SJCRH30 (cell line): Measurements from ENCODE around the gene PCSK4. TPM values are rescaled to one million over a fixed set of nuclear protein-coding genes. Genes with fewer than 3 reads are reported as not detected.

Experiments
- DNase-seq, 2 experiments: peaks; one replicate each; pipeline ENCODE4 v3.0.0-alpha.2; 2015 to 2020
- H3K27ac ChIP-seq: fragments of 250-450 bp; sonication (Bioruptor Pico); 2 replicates; pipeline ENCODE4 v1.5.1; 2020; ENCODE audit warnings: mild to moderate bottlenecking, moderate library complexity
- H3K27me3 ChIP-seq: fragments of 250-450 bp; sonication (Bioruptor Pico); 2 replicates; pipeline ENCODE4 v1.5.1; 2020; ENCODE audit warnings: mild to moderate bottlenecking, moderate library complexity
- H3K36me3 ChIP-seq: fragments of 250-450 bp; sonication (Bioruptor Pico); 2 replicates; pipeline ENCODE4 v1.5.1; 2020; ENCODE audit warnings: mild to moderate bottlenecking, moderate library complexity
- H3K4me1 ChIP-seq: fragments of 250-450 bp; sonication (Bioruptor Pico); 2 replicates; pipeline ENCODE4 v1.5.1; 2020; ENCODE audit warnings: mild to moderate bottlenecking, moderate library complexity
- H3K4me3 ChIP-seq: fragments of 250-450 bp; sonication (Bioruptor Pico); 2 replicates; pipeline ENCODE4 v1.5.1; 2020; ENCODE audit warnings: mild to moderate bottlenecking, moderate library complexity
- H3K9me3 ChIP-seq: fragments of 250-450 bp; sonication (Bioruptor Pico); replicated peaks from 2 replicates; pipeline ENCODE4 v1.5.1; 2020; ENCODE audit warnings: mild to moderate bottlenecking, moderate library complexity
- total RNA-seq: library from RNA; depleted of rRNA; stranded (reverse); fragments of >200 nt; shearing (Covaris generic); gene quantifications from 2 replicates; pipeline ENCODE4 v1.2.3, GENCODE V29; 2014

Gene PCSK4
- total RNA-seq, 1 experiment from 2014 or later: 1.1 TPM

DNA sequence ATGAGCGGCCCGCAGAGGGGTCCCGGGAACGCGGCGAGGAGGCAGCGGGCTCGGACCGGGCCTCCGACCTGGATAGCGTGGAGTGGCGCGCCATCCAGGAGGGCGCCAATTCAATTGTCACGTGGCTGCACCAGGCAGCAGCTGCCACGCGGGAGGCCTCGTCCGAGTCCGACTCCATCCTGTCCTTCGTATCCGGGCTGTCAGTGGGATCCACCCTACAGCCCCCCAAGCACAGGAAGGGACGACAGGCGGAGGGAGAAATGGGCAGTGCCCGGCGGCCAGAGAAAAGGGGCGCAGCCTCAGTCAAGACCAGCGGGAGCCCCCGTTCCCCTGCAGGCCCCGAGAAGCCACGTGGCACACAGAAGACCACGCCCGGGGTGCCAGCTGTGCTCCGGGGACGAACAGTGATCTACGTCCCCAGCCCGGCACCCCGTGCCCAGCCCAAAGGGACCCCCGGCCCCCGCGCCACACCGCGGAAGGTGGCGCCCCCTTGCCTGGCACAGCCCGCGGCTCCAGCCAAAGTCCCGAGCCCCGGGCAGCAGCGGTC is 21.8 kb downstream of the PCSK4 start:
- H3K27me3 ChIP-seq: no peaks in the 10 kb centered on the region; the same call in 1 of the 2 replicates
- no peaks in the 10 kb centered on the region for H3K9me3 ChIP-seq
- no peaks in the 10 kb centered on the region for H3K36me3 ChIP-seq
- no peak overlapping the region for H3K4me3 ChIP-seq
- no peak overlapping the region for H3K27ac ChIP-seq
- H3K4me1 ChIP-seq: peaks cover 2% of the 10 kb centered on the region; the same call in 1 of the 2 replicates
- no peak for DNase-seq

DNA sequence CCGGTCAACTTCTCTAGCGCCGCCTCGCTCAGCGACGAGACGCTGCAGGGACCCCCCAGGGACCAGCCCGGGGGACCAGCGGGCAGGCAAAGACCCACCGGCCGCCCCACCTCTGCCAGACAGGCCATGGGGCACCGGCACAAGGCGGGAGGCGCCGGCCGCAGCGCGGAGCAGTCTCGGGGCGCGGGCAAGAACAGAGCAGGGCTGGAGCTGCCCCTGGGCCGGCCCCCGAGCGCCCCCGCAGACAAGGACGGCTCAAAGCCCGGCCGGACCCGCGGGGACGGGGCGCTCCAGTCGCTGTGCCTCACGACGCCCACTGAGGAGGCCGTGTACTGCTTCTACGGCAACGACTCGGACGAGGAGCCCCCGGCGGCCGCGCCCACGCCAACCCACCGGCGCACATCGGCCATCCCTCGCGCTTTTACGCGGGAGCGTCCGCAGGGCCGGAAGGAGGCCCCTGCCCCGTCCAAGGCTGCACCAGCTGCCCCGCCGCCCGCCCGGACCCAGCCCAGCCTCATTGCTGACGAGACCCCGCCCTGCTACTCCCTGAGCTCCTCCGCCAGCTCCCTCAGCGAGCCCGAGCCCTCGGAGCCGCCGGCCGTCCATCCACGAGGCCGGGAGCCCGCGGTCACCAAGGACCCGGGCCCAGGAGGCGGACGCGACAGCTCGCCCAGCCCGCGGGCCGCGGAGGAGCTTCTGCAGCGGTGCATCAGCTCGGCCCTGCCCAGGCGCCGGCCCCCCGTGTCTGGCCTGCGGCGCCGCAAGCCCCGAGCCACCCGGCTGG is 22.5 kb downstream of the PCSK4 start:
- no peak overlapping the region for H3K27ac ChIP-seq
- H3K9me3 ChIP-seq: no peaks in the 10 kb centered on the region
- no peaks in the 10 kb centered on the region for H3K36me3 ChIP-seq
- H3K4me1 ChIP-seq: peaks cover 2% of the 10 kb centered on the region; the same call in 1 of the 2 replicates
- no peak overlapping the region for H3K4me3 ChIP-seq
- no peaks in the 10 kb centered on the region; the same call in 1 of the 2 replicates for H3K27me3 ChIP-seq
- no peak for DNase-seq

DNA sequence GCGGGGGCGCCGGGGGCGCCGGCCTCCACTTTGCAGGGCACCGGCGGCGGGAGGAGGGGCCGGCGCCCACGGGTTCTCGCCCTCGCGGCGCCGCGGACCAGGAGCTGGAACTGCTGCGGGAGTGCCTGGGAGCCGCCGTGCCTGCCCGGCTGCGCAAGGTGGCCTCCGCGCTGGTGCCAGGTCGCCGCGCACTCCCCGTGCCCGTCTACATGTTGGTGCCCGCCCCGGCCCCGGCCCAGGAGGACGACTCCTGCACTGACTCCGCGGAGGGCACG is 23.0 kb downstream of the PCSK4 start:
- Histone ChIP-seq H3K9me3 (no peaks in the 10 kb centered on the region), H3K4me3 (no peak overlapping the region), H3K36me3 (no peaks in the 10 kb centered on the region), H3K27ac (no peak overlapping the region), H3K27me3 (no peaks in the 10 kb centered on the region; the same call in 1 of the 2 replicates), H3K4me1 (peaks cover 2% of the 10 kb centered on the region; the same call in 1 of the 2 replicates)
- DNase-seq: no peak

DNA sequence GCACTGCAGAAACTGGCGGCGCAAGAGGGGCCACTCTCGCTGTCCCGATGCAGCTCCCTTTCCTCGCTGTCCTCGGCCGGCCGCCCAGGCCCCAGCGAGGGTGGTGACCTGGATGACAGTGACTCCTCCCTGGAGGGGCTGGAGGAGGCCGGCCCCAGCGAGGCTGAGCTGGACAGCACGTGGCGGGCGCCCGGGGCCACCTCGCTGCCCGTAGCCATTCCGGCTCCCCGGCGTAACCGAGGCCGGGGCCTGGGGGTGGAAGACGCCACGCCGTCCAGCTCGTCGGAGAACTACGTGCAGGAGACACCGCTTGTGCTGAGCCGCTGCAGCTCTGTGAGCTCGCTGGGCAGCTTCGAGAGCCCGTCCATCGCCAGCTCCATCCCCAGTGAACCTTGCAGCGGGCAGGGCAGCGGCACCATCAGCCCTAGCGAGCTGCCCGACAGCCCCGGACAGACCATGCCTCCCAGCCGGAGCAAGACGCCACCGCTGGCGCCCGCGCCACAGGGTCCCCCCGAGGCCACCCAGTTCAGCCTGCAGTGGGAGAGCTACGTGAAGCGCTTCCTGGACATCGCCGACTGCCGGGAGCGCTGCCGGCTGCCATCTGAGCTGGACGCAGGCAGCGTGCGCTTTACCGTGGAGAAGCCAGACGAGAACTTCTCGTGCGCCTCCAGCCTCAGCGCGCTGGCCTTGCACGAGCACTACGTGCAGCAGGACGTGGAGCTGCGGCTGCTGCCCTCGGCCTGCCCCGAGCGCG is 23.5 kb downstream of the PCSK4 start:
- Histone ChIP-seq H3K4me1 (peaks cover under 1% of the 10 kb centered on the region; the same call in 1 of the 2 replicates), H3K9me3 (no peaks in the 10 kb centered on the region), H3K4me3 (no peak overlapping the region), H3K27me3 (no peaks in the 10 kb centered on the region; the same call in 1 of the 2 replicates), H3K27ac (no peak overlapping the region), H3K36me3 (no peaks in the 10 kb centered on the region)
- no peak for DNase-seq

DNA sequence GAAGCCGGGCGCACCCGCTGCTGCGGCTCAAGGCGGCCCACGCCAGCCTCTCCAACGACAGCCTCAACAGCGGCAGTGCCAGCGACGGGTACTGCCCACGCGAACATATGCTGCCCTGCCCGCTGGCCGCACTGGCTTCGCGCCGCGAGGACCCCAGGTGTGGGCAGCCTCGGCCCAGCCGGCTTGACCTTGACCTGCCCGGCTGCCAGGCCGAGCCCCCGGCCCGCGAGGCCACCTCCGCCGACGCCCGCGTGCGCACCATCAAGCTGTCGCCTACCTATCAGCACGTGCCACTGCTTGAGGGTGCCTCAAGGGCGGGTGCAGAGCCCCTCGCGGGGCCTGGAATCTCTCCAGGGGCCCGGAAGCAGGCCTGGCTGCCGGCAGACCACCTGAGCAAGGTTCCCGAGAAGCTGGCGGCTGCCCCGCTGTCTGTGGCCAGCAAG is 24.1 kb downstream of the PCSK4 start:
- no peaks in the 10 kb centered on the region for H3K36me3 ChIP-seq
- no peaks in the 10 kb centered on the region for H3K27me3 ChIP-seq
- no peak overlapping the region for H3K4me3 ChIP-seq
- DNase-seq: no peak
- no peaks in the 10 kb centered on the region; the same call in 1 of the 2 replicates for H3K4me1 ChIP-seq
- H3K27ac ChIP-seq: no peak overlapping the region
- no peaks in the 10 kb centered on the region for H3K9me3 ChIP-seq

DNA sequence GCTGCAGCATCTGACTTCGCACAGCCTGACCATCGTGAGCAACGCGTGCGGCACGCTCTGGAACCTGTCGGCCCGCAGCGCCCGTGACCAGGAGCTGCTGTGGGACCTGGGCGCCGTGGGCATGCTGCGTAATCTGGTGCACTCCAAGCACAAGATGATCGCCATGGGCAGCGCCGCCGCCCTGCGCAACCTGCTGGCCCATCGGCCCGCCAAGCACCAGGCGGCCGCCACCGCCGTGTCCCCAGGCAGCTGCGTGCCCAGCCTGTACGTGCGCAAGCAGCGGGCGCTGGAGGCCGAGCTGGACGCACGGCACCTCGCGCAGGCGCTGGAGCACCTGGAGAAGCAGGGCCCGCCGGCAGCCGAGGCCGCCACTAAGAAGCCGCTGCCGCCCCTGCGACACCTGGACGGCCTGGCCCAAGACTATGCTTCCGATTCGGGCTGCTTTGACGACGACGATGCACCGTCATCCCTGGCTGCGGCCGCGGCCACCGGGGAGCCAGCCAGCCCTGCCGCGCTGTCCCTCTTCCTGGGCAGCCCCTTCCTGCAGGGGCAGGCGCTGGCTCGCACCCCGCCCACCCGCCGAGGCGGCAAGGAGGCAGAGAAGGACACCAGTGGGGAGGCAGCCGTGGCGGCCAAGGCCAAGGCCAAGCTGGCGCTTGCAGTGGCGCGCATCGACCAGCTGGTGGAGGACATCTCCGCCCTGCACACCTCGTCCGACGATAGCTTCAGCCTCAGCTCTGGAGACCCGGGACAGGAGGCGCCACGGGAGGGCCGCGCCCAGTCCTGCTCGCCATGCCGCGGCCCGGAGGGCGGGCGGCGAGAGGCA is 24.7 kb downstream of the PCSK4 start:
- H3K4me1 ChIP-seq: no peaks in the 10 kb centered on the region; the same call in 1 of the 2 replicates
- no peaks in the 10 kb centered on the region for H3K9me3 ChIP-seq
- no peaks in the 10 kb centered on the region for H3K36me3 ChIP-seq
- no peaks in the 10 kb centered on the region for H3K27me3 ChIP-seq
- no peak for DNase-seq
- H3K27ac ChIP-seq: no peak overlapping the region
- H3K4me3 ChIP-seq: no peak overlapping the region

DNA sequence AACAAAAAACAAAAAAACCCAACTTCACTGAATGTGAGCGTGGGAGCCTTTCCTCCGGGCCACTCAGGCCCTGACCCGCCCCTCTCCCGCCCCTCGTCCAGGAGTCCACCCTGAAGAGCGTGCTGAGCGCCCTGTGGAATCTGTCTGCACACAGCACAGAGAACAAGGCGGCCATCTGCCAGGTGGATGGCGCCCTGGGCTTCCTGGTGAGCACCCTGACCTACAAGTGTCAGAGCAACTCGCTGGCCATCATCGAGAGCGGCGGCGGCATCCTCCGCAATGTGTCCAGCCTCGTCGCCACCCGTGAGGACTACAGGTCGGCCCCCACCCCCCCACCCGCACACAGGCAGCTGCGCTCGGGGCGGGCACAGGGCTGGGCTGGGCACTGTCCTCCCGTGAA is 28.3 kb downstream of the PCSK4 start:
- Histone ChIP-seq H3K27ac (no peak overlapping the region), H3K4me3 (no peak overlapping the region), H3K27me3 (no peaks in the 10 kb centered on the region), H3K36me3 (no peaks in the 10 kb centered on the region), H3K4me1 (no peaks in the 10 kb centered on the region), H3K9me3 (no peaks in the 10 kb centered on the region)
- no peak for DNase-seq

DNA sequence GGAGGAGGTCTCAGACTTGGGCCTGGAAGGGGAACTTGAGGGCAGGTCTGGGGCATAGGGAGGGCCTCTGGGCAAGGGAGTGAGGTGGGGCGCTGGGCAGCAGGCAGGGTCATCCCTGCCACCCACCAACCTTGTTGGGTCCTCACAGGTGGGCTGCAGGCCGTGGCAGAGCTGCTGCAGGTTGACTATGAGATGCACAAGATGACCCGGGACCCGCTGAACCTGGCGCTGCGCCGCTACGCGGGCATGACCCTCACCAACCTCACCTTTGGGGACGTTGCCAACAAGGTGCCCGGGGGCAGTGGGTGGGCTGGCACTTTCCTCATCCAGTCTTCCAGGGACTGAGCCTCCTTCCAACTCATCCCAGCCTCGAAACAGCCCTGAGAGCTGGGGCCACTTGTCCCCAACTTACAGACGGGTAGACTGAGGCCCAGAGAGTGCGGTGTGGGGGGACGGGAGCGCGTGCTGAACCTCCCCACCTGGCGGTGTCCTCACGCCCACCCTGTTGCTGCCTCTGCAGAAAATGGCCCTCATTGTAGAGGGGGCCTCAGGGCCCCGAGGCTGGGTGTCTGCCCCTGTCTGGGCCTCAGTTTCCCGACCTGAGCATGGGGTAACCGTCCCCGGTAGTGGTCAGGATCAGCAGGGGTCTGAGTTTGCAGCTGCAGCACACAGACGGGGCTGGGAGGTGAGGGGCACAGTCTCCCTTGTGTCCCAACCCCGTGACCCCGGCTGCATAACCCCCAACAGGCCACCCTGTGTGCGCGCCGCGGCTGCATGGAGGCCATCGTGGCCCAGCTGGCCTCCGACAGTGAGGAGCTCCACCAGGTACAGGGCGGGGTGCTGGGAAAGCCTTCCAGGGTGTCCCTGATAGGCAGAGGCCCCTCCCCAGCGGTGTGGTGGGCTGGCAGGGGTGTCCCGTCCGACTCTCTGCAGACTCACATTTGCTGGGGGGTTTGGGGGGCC is 29.8 kb downstream of the PCSK4 start:
- H3K9me3 ChIP-seq: no peaks in the 10 kb centered on the region
- DNase-seq: no peak
- no peaks in the 10 kb centered on the region for H3K27me3 ChIP-seq
- H3K4me3 ChIP-seq: no peak overlapping the region
- no peaks in the 10 kb centered on the region for H3K4me1 ChIP-seq
- no peak overlapping the region for H3K27ac ChIP-seq
- no peaks in the 10 kb centered on the region for H3K36me3 ChIP-seq

DNA sequence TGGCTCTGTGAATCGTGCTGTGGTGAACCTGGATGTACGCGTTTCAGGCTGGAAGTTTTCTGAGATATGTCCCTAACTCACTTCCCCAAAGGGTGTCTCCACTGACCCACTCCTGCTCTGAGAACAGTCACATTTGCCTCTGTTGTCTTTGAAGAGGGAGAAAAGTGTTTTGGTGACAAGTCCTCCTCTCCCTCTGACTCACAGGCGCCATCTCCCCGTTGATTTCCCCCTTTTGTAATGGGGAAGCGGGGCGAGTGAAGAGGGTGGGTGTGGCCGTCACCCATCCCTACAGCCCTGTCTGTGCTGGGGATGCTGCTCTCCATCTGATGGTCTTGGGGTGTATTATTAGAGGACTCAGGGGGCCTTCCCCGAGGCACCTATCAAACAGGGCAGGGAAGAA is 30.7 kb downstream of the PCSK4 start:
- DNase-seq: no peak
- Histone ChIP-seq H3K4me1 (no peaks in the 10 kb centered on the region), H3K27me3 (no peaks in the 10 kb centered on the region)

DNA sequence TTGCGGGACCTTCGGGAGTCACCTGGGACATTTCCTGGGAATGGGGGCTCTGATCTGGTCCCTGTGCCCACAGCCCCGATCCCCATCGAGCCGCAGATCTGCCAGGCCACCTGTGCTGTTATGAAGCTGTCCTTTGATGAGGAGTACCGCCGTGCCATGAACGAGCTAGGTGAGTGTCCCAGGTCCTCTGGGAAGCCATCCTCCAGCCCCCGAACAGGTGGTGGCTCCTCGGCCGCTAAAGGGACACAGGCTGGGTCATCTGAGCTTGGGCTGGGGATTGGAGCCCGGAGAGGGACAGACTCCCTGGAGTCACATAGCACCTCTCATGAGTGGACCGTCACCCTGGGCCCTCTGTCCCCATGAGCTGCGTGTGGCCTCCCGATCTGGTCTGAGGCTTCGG is 32.3 kb downstream of the PCSK4 start:
- Histone ChIP-seq H3K27ac (no peak overlapping the region), H3K27me3 (no peaks in the 10 kb centered on the region), H3K4me1 (peaks cover 8% of the 10 kb centered on the region; the same call in 1 of the 2 replicates), H3K36me3 (no peaks in the 10 kb centered on the region), H3K4me3 (no peak overlapping the region), H3K9me3 (no peaks in the 10 kb centered on the region)
- DNase-seq: no peak

More for the DNA sequence above, 30.7 kb downstream of the PCSK4 start:
- Histone ChIP-seq H3K27ac (no peak overlapping the region), H3K36me3 (no peaks in the 10 kb centered on the region), H3K4me3 (no peak overlapping the region), H3K9me3 (no peaks in the 10 kb centered on the region)

DNA sequence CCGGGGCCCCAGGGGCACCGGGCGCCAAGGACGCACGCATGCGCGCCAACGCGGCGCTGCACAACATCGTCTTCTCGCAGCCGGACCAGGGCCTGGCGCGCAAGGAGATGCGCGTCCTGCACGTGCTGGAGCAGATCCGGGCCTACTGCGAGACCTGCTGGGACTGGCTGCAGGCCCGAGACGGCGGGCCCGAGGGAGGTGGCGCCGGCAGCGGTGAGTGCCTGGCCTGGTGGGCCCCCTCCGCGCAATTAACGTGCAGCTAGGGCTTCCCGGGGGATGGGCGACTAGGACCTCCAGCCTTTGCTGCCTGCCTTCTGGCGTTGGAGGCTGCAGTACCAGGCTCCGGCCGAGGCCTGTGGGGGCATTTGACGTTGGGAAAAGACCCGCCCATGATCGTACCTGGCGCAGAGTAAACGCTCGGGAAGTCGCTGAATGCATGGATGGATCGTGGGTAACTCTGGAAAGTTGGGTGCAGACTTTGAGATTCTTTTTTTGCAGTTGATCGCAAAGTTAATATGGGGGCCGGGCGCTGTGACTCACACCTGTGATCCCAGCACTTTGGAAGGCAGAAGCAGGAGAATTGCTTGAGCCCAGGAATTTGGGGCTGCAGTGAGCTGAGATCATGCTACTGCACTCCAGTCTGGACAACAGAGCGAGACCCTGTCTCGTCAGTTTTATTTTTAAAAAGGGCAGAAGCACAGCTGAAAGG is 33.0 kb downstream of the PCSK4 start:
- H3K27me3 ChIP-seq: no peaks in the 10 kb centered on the region
- no peak overlapping the region for H3K27ac ChIP-seq
- H3K4me1 ChIP-seq: peaks cover 15% of the 10 kb centered on the region; the same call in 1 of the 2 replicates
- no peak for DNase-seq
- no peaks in the 10 kb centered on the region for H3K9me3 ChIP-seq
- no peak overlapping the region for H3K4me3 ChIP-seq
- no peaks in the 10 kb centered on the region for H3K36me3 ChIP-seq

DNA sequence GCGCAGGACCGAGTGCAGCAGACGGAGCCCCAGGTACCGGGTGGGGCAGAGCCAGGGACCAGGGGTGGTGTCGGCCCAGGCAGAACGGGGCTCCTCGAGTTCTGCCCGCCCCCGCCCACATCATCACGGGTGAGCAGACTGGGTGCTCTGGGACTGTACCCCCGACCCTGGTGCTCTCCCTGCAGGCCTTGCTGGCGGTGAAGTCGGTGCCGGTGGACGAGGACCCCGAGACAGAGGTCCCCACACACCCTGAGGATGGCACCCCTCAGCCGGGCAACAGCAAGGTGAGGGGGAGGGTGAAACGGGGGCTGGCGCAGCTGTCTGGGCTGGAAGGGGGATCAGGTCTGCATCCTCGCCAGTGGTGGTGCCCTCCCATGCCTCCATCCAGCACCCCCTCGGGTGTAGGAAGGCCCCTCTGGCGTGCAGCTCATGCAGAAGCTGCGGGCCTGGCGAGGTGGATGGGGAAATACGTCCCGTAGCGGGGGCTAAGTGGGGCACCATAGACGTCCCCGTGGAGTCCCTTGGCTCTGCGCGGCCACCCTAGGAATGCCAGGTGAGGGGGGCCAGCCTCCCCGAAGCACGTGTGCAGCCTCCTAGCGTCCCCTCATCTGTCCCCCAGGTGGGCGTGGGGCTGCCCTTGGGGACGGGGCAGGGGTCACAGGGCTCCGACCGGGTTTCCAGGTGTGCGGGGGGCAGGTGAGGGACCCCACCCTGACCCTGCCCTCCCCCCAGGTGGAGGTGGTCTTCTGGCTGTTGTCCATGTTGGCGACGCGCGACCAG is 33.8 kb downstream of the PCSK4 start:
- no peaks in the 10 kb centered on the region for H3K36me3 ChIP-seq
- DNase-seq: no peak
- no peak overlapping the region for H3K4me3 ChIP-seq
- peaks cover 7% of the 10 kb centered on the region; the same call in 1 of the 2 replicates for H3K27me3 ChIP-seq
- peaks cover 17% of the 10 kb centered on the region; the same call in 1 of the 2 replicates for H3K4me1 ChIP-seq
- no peak overlapping the region for H3K27ac ChIP-seq
- no peaks in the 10 kb centered on the region for H3K9me3 ChIP-seq
